ENCODE data around the gene PELI2.

PELI2 gene

GRCh38 chr14:56175773-56176172, 57.6 kb downstream of the PELI2 start:
- DNase-seq = no peak

- no peak for DNase-seq
Measured at GRCh38 chr14:56176530-56176929, 58.3 kb downstream of the PELI2 start.

GRCh38 chr14:56177036-56177435, 58.8 kb downstream of the PELI2 start:
- DNase-seq = no peak

- DNase-seq = no peak
Measured at GRCh38 chr14:56180754-56181542, 62.7 kb downstream of the PELI2 start.

GRCh38 chr14:56181681-56182085, 63.5 kb downstream of the PELI2 start:
- DNase-seq = no peak

GRCh38 chr14:56182410-56182809, 64.2 kb downstream of the PELI2 start:
- DNase-seq = no peak

GRCh38 chr14:56183631-56184157, 65.5 kb downstream of the PELI2 start:
- DNase-seq = no peak

GRCh38 chr14:56185992-56186391, 67.8 kb downstream of the PELI2 start:
- no peak for DNase-seq

- DNase-seq = no peak
Measured at GRCh38 chr14:56187736-56188135, 69.5 kb downstream of the PELI2 start.

GRCh38 chr14:56189307-56189706, 71.1 kb downstream of the PELI2 start:
- no peak for DNase-seq

- DNase-seq = no peak
Measured at GRCh38 chr14:56193347-56193746, 75.1 kb downstream of the PELI2 start.

GRCh38 chr14:56194042-56194441, 75.8 kb downstream of the PELI2 start:
- no peak for DNase-seq

GRCh38 chr14:56195223-56195622, 77.0 kb downstream of the PELI2 start:
- no peak for DNase-seq

GRCh38 chr14:56195704-56196103, 77.5 kb downstream of the PELI2 start:
- no peak for DNase-seq

GRCh38 chr14:56196274-56196673, 78.1 kb downstream of the PELI2 start:
- no peak for DNase-seq

GRCh38 chr14:56197150-56197549, 78.9 kb downstream of the PELI2 start:
- no peak for DNase-seq

GRCh38 chr14:56198438-56198837, 80.2 kb downstream of the PELI2 start:
- no peak for DNase-seq

GRCh38 chr14:56199095-56199981, 81.1 kb downstream of the PELI2 start:
- no peak for DNase-seq

GRCh38 chr14:56199982-56200577, 81.9 kb downstream of the PELI2 start:
- no peak for DNase-seq

- DNase-seq = no peak
Measured at GRCh38 chr14:56202256-56202655, 84.0 kb downstream of the PELI2 start.

GRCh38 chr14:56205881-56206280, 87.7 kb downstream of the PELI2 start:
- DNase-seq = no peak

- no peak for DNase-seq
Measured at GRCh38 chr14:56206596-56206995, 88.4 kb downstream of the PELI2 start.

GRCh38 chr14:56207626-56208292, 89.5 kb downstream of the PELI2 start:
- no peak for DNase-seq
